WI38 (cell line): ENCODE data around the gene TLR1.

Experiments used
- H3K4me3 ChIP-seq: 2 replicates; pipeline ENCODE4 v1.5.1; 2011; ENCODE audit warnings: low read depth, mild to moderate bottlenecking, control low read depth, low read length
- TF ChIP-seq, protein P1 (sequence below): IDR thresholded peaks from 2 replicates; pipeline ENCODE4 v1.5.1; 2012; ENCODE audit warnings: low read depth, mild to moderate bottlenecking, control low read depth, low read length

Gene TLR1

DNA sequence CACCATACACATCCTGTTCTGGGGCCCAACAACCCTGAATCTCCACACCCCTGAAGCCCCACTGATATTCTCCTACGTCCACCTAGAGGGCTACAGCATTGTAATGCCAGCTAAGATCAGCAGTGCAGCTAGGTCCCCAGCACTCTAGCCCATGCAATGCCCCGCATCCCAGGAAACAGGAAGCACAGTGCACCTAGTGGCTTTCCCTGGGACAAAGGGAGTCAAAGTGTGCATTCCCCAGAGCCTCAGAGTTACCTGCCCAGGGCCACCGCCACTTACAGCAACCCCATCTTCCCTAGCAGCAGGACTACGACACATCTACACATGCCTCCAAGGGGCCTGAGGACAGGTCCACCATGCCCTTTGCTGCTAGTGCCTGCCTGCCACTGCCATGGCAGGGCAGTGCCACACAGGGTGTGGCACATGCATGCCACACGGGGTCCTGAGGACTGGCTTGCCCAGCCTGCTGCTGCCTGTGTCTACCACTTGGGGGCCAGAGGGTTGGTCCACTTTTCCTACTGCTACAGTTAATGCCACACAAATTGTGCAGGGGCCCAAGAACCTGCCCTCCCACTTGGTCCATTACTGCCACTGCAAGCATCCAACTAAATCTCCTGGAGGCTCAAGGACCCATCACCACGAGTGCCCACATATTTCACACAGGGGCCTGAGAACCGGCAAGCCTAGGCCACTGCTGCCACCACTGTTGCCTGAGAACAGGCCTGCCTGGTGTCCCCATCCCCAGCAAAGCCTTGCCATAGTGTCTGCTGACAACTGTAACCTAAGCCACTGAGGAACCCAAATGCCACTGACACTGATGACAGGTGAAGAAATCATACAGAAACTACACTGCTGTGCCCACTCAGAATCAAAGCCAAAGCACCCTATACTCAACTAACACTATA lies 28.3 kb upstream of the TLR1 start:
- TF ChIP-seq, protein P1, sequence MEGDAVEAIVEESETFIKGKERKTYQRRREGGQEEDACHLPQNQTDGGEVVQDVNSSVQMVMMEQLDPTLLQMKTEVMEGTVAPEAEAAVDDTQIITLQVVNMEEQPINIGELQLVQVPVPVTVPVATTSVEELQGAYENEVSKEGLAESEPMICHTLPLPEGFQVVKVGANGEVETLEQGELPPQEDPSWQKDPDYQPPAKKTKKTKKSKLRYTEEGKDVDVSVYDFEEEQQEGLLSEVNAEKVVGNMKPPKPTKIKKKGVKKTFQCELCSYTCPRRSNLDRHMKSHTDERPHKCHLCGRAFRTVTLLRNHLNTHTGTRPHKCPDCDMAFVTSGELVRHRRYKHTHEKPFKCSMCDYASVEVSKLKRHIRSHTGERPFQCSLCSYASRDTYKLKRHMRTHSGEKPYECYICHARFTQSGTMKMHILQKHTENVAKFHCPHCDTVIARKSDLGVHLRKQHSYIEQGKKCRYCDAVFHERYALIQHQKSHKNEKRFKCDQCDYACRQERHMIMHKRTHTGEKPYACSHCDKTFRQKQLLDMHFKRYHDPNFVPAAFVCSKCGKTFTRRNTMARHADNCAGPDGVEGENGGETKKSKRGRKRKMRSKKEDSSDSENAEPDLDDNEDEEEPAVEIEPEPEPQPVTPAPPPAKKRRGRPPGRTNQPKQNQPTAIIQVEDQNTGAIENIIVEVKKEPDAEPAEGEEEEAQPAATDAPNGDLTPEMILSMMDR = no peak

DNA sequence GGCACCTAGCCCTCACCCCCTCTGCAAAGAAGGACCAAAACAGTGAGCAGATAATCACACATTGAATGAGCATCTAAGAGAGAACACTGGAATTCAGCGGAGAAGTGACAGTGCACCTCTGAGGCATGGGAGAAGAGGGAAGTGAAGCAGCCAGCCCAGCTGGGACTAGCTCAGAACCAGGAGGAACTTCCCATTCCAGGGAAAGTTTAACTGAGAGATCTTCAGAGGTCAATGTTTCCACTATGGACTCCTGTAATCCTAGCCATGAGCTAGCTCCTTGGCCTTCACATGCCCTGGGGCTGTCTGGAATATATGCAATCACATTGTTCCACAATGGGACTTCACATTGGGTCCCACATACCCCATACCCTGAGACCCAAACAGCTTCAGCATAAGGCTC lies 27.6 kb upstream of the TLR1 start:
- no peak overlapping the region for H3K4me3 ChIP-seq
- TF ChIP-seq, protein P1 = no peak

More for the DNA sequence above, 28.3 kb upstream of the TLR1 start:
- H3K4me3 ChIP-seq = no peak overlapping the region

DNA sequence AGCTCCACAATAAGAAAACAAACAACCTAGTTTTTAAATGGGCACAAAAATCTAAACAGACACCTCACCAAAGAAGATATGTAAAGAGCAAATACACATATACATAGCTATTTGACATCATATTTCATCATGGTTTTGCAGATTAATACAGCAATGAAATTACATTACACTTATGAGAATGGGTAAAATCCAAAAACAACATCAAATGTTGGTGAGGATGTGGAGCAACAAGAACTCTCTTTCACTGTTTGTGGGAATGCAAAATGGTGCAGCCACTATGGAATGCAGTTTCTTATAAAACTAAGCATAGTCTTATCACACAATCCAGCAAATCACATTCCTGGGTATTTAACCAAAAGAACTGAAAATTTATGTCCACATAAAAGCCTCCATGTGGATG lies 27.1 kb upstream of the TLR1 start:
- no peak overlapping the region for H3K4me3 ChIP-seq
- TF ChIP-seq, protein P1 = no peak

DNA sequence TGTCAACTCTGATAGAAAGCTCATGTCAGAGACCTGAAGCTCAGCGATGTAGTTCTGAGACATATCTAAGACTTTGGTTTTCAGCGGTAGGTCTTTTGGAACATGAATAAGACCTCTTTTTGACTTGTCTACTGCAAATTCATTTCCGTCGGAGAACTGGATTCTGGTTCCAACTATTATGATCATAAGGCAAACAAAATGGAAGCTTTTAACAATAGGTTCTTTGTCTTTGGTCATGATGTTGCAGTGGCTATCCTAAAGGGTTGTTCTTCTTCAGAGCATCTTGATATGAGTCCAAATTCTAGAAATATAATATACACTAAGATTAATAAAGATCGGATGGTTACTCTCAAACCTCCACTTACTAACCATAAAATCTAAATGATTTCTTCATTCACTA lies 24.6 kb upstream of the TLR1 start:
- TF ChIP-seq, protein P1 = no peak
- no peak overlapping the region for H3K4me3 ChIP-seq

DNA sequence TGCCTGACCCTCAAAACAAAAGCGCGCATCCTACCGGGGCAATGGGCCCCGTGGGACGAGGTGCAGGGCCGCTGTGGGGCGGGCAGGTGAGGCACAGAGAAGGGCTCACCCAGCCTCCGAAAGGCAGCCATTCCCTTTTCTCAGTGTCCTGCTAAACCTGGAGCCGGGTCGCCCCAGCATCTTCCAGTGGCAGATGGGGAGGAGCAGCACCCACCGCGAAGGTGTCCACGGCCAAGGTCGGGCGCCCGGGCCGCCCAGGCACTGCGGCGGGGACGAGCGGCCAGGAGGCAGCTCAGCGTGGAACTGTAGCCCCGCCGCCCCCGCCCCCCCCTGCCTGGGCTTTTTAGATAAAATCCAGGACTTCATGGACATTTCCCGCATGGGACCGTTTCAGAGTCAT lies 19.2 kb upstream of the TLR1 start:
- TF ChIP-seq, protein P1 = no peak
- H3K4me3 ChIP-seq = no peak overlapping the region

DNA sequence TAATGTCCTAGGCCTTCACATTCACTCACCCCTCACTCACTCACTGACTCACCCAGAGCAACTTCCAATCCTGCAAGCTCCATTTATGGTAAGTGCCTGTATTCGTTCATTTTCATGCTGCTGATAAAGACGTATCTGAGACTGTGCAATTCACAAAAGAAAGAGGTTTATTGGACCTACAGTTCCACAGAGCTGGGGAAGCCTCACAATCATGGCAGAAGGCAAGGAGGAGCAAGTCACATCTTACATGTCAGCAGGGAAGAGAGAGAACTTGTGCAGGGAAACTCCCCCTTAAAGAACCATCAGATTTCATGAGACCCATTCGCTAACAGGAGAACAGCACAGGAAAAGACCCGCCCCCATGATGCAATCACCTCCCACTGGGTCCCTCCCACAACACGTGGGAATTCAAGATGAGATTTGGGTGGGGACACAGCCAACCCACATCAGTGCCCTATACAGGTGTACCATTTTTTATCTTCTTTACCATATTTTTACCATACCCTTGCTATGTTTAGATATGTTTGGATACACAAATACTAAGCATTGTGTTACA lies 18.2 kb upstream of the TLR1 start:
- TF ChIP-seq, protein P1 = no peak
- H3K4me3 ChIP-seq = no peak overlapping the region

DNA sequence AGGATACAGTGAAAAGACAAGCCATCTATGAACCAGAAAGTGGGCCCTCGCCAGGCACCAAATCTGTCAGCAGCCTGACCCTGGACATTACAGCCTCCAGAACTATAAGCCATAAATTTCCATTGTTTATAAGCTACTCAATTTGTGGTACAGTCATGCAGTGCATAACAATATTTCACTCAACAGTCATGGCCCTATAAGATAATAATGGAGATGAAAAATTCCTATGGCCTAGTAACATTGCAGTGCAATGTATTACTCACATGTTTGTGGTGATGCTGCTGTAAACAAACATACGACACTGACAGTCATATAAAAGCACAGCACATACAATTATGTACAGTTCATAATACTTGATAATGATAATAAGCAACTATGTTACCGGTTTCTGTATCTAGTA lies 17.1 kb upstream of the TLR1 start:
- TF ChIP-seq, protein P1 = no peak
- H3K4me3 ChIP-seq = no peak overlapping the region
